WI38 (cell line): ENCODE measurements around the gene SEZ6L2.

Experiments used
- H3K4me3 ChIP-seq: 2 replicates; pipeline ENCODE4 v1.5.1; 2011; ENCODE audit warnings: low read depth, mild to moderate bottlenecking, control low read depth, low read length
- TF ChIP-seq, protein P1 (sequence below): IDR thresholded peaks from 2 replicates; pipeline ENCODE4 v1.5.1; 2012; ENCODE audit warnings: low read depth, mild to moderate bottlenecking, control low read depth, low read length

The SEZ6L2 gene

GRCh38 chr16:29830774-29831173 lies 68.6 kb downstream of the SEZ6L2 start:
- TF ChIP-seq, protein P1, sequence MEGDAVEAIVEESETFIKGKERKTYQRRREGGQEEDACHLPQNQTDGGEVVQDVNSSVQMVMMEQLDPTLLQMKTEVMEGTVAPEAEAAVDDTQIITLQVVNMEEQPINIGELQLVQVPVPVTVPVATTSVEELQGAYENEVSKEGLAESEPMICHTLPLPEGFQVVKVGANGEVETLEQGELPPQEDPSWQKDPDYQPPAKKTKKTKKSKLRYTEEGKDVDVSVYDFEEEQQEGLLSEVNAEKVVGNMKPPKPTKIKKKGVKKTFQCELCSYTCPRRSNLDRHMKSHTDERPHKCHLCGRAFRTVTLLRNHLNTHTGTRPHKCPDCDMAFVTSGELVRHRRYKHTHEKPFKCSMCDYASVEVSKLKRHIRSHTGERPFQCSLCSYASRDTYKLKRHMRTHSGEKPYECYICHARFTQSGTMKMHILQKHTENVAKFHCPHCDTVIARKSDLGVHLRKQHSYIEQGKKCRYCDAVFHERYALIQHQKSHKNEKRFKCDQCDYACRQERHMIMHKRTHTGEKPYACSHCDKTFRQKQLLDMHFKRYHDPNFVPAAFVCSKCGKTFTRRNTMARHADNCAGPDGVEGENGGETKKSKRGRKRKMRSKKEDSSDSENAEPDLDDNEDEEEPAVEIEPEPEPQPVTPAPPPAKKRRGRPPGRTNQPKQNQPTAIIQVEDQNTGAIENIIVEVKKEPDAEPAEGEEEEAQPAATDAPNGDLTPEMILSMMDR, result no peak
- no peak overlapping the region for H3K4me3 ChIP-seq

DNA sequence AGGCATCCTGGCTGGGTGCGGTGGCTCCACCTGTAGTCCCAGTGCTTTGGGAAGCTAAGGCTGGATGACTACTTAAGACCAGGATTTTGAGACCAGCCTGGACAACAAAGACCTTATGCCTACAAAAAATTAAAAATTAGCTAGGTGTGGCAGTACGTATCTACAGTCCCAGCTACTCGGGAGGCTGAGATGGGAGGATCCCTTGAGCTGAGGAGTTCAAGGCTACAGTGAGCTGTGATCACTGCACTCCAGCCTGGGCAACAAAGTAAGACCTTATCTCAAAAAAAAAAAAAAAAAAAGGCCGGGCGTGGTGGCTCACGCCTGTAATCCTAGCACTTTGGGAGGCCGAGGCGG lies 73.0 kb downstream of the SEZ6L2 start:
- TF ChIP-seq, protein P1, result no peak
- H3K4me3 ChIP-seq, result no peak overlapping the region

DNA sequence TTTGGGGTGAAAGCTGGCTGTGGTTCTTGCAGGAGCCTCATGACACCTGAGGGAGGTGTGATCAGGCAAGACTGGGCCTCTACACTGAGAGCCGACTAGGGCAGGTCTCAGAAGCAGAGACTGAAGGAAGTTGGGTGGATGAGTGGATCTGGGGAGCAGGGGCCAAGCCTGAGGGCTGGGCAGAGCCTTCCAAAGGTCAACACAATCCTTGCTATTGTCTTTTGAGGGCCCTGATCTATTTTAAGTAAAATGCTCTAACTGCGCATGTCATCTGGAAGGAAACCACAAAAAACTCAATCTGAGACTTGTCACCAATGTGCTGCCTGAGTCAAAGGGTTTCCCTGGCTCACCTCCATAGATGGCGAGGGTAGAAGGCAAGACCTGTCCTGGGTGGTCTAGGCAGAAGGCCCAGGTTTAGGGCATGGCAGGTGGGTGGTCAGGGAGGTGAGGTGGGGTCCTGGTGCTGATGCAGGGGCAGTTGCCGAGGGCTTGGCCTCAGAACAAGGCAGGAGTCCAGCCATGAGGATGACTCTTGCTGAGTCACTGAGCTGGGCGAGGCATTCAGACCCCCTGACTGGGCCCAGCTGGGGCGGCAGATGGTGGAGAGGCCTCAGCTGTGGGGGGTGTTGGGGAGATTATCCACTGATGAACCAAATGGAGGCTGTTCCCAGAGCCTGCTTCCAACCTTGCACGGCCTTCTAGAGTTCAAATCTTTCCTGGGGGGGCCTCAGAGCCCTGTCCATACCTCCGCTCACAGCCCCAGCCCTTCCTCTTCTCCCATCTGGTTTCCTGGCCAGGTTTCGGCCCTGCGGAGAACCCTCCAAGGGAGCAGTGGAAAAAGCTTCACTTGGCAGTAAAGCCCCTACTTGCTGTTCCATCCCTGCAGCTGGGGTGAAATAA lies 74.0 kb downstream of the SEZ6L2 start:
- H3K4me3 ChIP-seq, result peak overlapping the region; percentile 42
- TF ChIP-seq, protein P1, result no peak

DNA sequence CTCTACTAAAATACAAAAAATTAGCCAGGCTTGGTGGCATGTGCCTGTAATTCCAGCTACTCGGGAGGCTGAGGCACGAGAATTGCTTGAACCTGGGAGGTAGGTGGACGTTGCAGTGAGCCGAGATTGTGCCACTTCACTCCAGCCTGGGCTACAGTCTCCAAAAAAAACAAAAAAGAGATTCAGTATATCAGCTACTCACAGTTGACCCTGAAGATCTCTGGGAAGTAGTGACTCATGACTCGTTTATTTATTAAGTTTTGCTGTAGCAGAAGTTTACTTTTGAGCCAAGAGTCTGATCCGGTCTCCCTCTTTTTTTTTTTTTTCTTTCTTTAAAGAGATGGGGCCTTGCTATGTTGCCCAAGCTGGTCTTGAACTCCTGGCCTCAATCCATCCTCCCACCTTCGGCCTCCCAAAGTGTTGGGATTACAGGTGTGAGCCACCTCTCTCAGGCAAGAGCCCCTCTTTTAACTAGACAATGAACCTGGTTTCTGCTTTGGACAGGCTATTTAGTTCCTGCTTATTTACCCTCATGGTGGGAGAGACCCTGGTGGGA lies 74.7 kb downstream of the SEZ6L2 start:
- peak overlapping the region; percentile 42 for H3K4me3 ChIP-seq
- TF ChIP-seq, protein P1, result no peak

- H3K4me3 ChIP-seq, result peak overlapping the region; percentile 98
- TF ChIP-seq, protein P1, result no peak
Observed at GRCh38 chr16:29821643-29822115, 77.7 kb downstream of the SEZ6L2 start.
